Parietal lobe (tissue), 1 donor: ENCODE results near the gene FOXD4L4. TPM values are rescaled to one million over a fixed set of nuclear protein-coding genes. Genes with fewer than 3 reads are reported as not detected.

Source experiments
- total RNA-seq: library from RNA; depleted of rRNA; stranded (reverse); fragments of >200 nt; gene quantifications from one replicate; pipeline ENCODE4 v1.2.3, GENCODE V29; 2014

FOXD4L4 gene
- 1.6 TPM for total RNA-seq

GRCh38 chr9:65737096-65737564, at the start of gene FOXD4L4:
Gene FOXD4L4, plus strand, starts transcription at chr9:65737146. Its CDS starts 0 bp downstream, at chr9:65737146.

Other genes starting within 250 kb of the FOXD4L4 start
- 125 TPM for gene ZNG1E, start 61.2 kb upstream of the FOXD4L4 start, total RNA-seq